GM23338 (cell line): ENCODE data around the gene THSD4. TPM values are rescaled to one million over a fixed set of nuclear protein-coding genes. Genes with fewer than 3 reads are reported as not detected.

ENCODE experiments used
- ATAC-seq: fragments of 200-7000 bp; cut with Tn5 transposase; 3 replicates; pipeline ENCODE4 v1.9.1; 2020
- DNase-seq: peaks from one replicate; pipeline ENCODE4 v3.0.0-alpha.2; 2015; ENCODE audit warnings: low spot score
- H2AFZ ChIP-seq: fragments of 200-600 bp; sonication (generic); 2 replicates; pipeline ENCODE4 v1.8.0; 2016; ENCODE audit warnings: antibody characterized with exemption, mild to moderate bottlenecking, moderate library complexity
- H3F3A ChIP-seq: fragments of 200-600 bp; sonication (generic); replicated peaks from 2 replicates; pipeline ENCODE4 v1.8.0; 2017; ENCODE audit warnings: antibody characterized with exemption, mixed run types, low read depth
- H3K27ac ChIP-seq: fragments of 200-600 bp; sonication (generic); 2 replicates; pipeline ENCODE4 v1.6.1; 2016; ENCODE audit warnings: low read depth
- H3K27me3 ChIP-seq: fragments of 200-600 bp; sonication (generic); 2 replicates; pipeline ENCODE4 v1.8.0; 2016; ENCODE audit warnings: mild to moderate bottlenecking, mixed run types, moderate library complexity; ENCODE audit not compliant: insufficient read depth
- H3K36me3 ChIP-seq: fragments of 200-600 bp; sonication (generic); 2 replicates; pipeline ENCODE4 v1.8.0; 2016; ENCODE audit warnings: mild to moderate bottlenecking; ENCODE audit not compliant: insufficient read depth
- H3K4me1 ChIP-seq: fragments of 200-600 bp; sonication (generic); 2 replicates; pipeline ENCODE4 v1.8.0; 2016; ENCODE audit warnings: mild to moderate bottlenecking, moderate library complexity; ENCODE audit not compliant: insufficient read depth
- H3K4me2 ChIP-seq: fragments of 200-600 bp; sonication (generic); 2 replicates; pipeline ENCODE4 v1.7.1; 2017; ENCODE audit warnings: mixed run types
- H3K4me3 ChIP-seq: fragments of 200-600 bp; sonication (generic); 2 replicates; pipeline ENCODE4 v1.6.1; 2016; ENCODE audit warnings: mixed run types
- H3K79me2 ChIP-seq: fragments of 200-600 bp; sonication (generic); replicated peaks from 2 replicates; pipeline ENCODE4 v1.8.0; 2017; ENCODE audit warnings: mild to moderate bottlenecking; ENCODE audit not compliant: insufficient read depth
- H3K9me2 ChIP-seq: fragments of 200-600 bp; sonication (generic); 2 replicates; pipeline ENCODE4 v1.8.0; 2017; ENCODE audit not compliant: insufficient read depth
- H4K20me1 ChIP-seq: fragments of 200-600 bp; sonication (generic); replicated peaks from 2 replicates; pipeline ENCODE4 v1.8.0; 2017; ENCODE audit warnings: mild to moderate bottlenecking; ENCODE audit not compliant: insufficient read depth
- H3K27ac Mint-ChIP-seq: 2 replicates; pipeline ENCODE4 v1.8.0; 2020; ENCODE audit warnings: inconsistent platforms, mild to moderate bottlenecking, moderate library complexity, mixed read lengths
- H3K27me3 Mint-ChIP-seq: 3 replicates; pipeline ENCODE4 v1.8.0; 2022; ENCODE audit warnings: low read depth, mild to moderate bottlenecking, moderate library complexity, mixed read lengths, inconsistent platforms; ENCODE audit not compliant: insufficient read depth, poor library complexity
- H3K36me3 Mint-ChIP-seq: 3 replicates; pipeline ENCODE4 v1.8.0; 2021; ENCODE audit warnings: low read depth, mild to moderate bottlenecking, inconsistent platforms, moderate library complexity, mixed read lengths
- H3K4me1 Mint-ChIP-seq: 3 replicates; pipeline ENCODE4 v1.8.0; 2020; ENCODE audit warnings: mild to moderate bottlenecking, inconsistent platforms, mixed read lengths
- H3K4me3 Mint-ChIP-seq: 3 replicates; pipeline ENCODE4 v1.8.0; 2021; ENCODE audit warnings: moderate library complexity, mild to moderate bottlenecking, inconsistent platforms, mixed read lengths
- H3K9me3 Mint-ChIP-seq: 3 replicates; pipeline ENCODE4 v1.8.0; 2020; ENCODE audit warnings: moderate library complexity, mild to moderate bottlenecking, inconsistent platforms, mixed read lengths
- CREB1 ChIP-seq: fragments of 250-450 bp; sonication (Bioruptor Pico); IDR thresholded peaks from 2 replicates; pipeline ENCODE4 v1.5.0; 2020; ENCODE audit warnings: low read depth, mild to moderate bottlenecking, moderate library complexity
- ETS1 ChIP-seq: IDR thresholded peaks from 2 replicates; pipeline ENCODE4 v1.6.1; 2016; ENCODE audit warnings: antibody characterized with exemption
- JUNB ChIP-seq: IDR thresholded peaks from one replicate; pipeline ENCODE4 v1.6.1; 2016; ENCODE audit warnings: antibody characterized with exemption; ENCODE audit not compliant: unreplicated experiment
- NANOG ChIP-seq: IDR thresholded peaks from 2 replicates; pipeline ENCODE4 v1.6.1; 2016; ENCODE audit warnings: antibody characterized with exemption, borderline replicate concordance
- POLR2AphosphoS5 ChIP-seq: IDR thresholded peaks from 2 replicates; pipeline ENCODE4 v1.6.1; 2016; ENCODE audit warnings: antibody characterized with exemption, low read depth
- STAT1 ChIP-seq: IDR thresholded peaks from one replicate; pipeline ENCODE4 v1.6.1; 2016; ENCODE audit warnings: antibody characterized with exemption; ENCODE audit not compliant: unreplicated experiment
- ZNF114 ChIP-seq: fragments of 250-450 bp; sonication (Bioruptor Pico); IDR thresholded peaks from 2 replicates; pipeline ENCODE4 v1.5.0; 2020; ENCODE audit warnings: mild to moderate bottlenecking, moderate library complexity
- ZNF462 ChIP-seq: fragments of 250-450 bp; sonication (Bioruptor Pico); IDR thresholded peaks from 2 replicates; pipeline ENCODE4 v1.5.0; 2020; ENCODE audit warnings: mild to moderate bottlenecking, moderate library complexity
- polyA plus RNA-seq: library from polyadenylated mRNA; unstranded; fragments of >200 nt; fragmentation: Nextera tagmentation; extraction: Ambion mirVana; gene quantifications from 2 replicates; pipeline ENCODE4 v1.2.1, GENCODE V29; 2016
- total RNA-seq: library from RNA; depleted of rRNA; stranded (reverse); fragments of >200 nt; shearing (Covaris generic); gene quantifications from 2 replicates; pipeline ENCODE4 v1.2.3, GENCODE V29; 2014
- TF ChIP-seq, protein P1 (sequence below): IDR thresholded peaks from one replicate; pipeline ENCODE4 v1.6.1; 2018; ENCODE audit warnings: antibody characterized with exemption; ENCODE audit not compliant: unreplicated experiment
- TF ChIP-seq, protein P2 (sequence below), 2 experiments: fragments of 200-600 bp in 1 of 2; sonication (generic) in 1 of 2; conservative IDR thresholded peaks; 2 replicates each; pipeline versions ENCODE4 v1.5.1 to v1.6.1; 2016 to 2017; ENCODE audit warnings: antibody characterized with exemption in 2 of 2, low read depth in 2 of 2, mild to moderate bottlenecking in 2 of 2, moderate library complexity in 1 of 2

Gene THSD4
- total and polyA plus RNA-seq, 2 experiments from 2014 or later, result 2.0 to 7.4 TPM

GRCh38 chr15:71567173-71567572 is 451.9 kb downstream of the THSD4 start:
- Mint-ChIP-seq H3K27ac (no peak overlapping the region), H3K4me1 (peaks cover under 1% of the 10 kb centered on the region; the same call in 2 of the 3 replicates), H3K9me3 (no peaks in the 10 kb centered on the region; the same call in 2 of the 3 replicates), H3K27me3 (peaks cover 4% of the 10 kb centered on the region), H3K36me3 (no peaks in the 10 kb centered on the region), H3K4me3 (no peak overlapping the region)
- Histone ChIP-seq H3F3A (no peaks in the 10 kb centered on the region), H3K27ac (no peak overlapping the region), H3K27me3 (no peaks in the 10 kb centered on the region), H3K79me2 (no peaks in the 10 kb centered on the region), H3K4me1 (no peaks in the 10 kb centered on the region), H3K4me2 (no peak overlapping the region), H3K36me3 (no peaks in the 10 kb centered on the region), H3K4me3 (no peak overlapping the region), H4K20me1 (no peaks in the 10 kb centered on the region), H2AFZ (no peak overlapping the region), H3K9me2 (no peaks in the 10 kb centered on the region)
- DNase-seq (no peak), ATAC-seq (no peak)
- no peak for TF ChIP-seq ZNF114 (CRISPR knock-in tag)

DNA sequence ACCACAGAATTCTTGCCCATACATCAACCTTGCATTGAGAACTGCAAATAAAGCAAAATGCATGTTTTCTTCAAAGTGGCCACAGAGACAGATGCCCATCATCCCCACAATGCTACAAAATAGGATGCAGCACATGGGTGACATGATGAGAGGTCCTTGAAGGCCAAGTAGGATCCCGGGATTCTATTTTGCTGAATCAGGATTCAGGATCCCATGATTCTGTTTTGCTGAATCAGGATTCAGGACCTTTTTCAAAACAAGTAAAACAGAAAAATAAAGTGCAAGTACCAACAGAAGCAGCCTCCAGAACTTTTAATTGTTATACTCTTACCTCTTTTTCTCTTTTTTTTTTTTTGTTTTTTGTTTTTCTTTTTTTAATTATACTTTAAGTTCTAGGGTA is 453.0 kb downstream of the THSD4 start:
- H4K20me1 ChIP-seq, result no peaks in the 10 kb centered on the region
- Mint-ChIP-seq H3K4me3 (no peak overlapping the region), H3K9me3 (no peaks in the 10 kb centered on the region; the same call in 2 of the 3 replicates), H3K27me3 (peaks cover 8% of the 10 kb centered on the region), H3K27ac (no peak overlapping the region), H3K4me1 (peaks cover 9% of the 10 kb centered on the region), H3K36me3 (no peaks in the 10 kb centered on the region)
- no peak overlapping the region for H3K27ac ChIP-seq
- no peak overlapping the region for H2AFZ ChIP-seq
- H3K79me2 ChIP-seq, result no peaks in the 10 kb centered on the region
- H3K9me2 ChIP-seq, result no peaks in the 10 kb centered on the region
- 0 out of 2 replicates have a peak, but pooled peaks cover 3% of the 10 kb centered on the region for H3K4me1 ChIP-seq
- H3K4me2 ChIP-seq, result no peak overlapping the region
- H3K4me3 ChIP-seq, result no peak overlapping the region
- H3F3A ChIP-seq, result no peaks in the 10 kb centered on the region
- H3K36me3 ChIP-seq, result no peaks in the 10 kb centered on the region
- ATAC-seq, result no peak
- no peak for DNase-seq
- H3K27me3 ChIP-seq, result no peaks in the 10 kb centered on the region
- no peak for TF ChIP-seq ETS1
- no peak for TF ChIP-seq CREB1
- no peak for TF ChIP-seq JUNB
- TF ChIP-seq, protein P1, sequence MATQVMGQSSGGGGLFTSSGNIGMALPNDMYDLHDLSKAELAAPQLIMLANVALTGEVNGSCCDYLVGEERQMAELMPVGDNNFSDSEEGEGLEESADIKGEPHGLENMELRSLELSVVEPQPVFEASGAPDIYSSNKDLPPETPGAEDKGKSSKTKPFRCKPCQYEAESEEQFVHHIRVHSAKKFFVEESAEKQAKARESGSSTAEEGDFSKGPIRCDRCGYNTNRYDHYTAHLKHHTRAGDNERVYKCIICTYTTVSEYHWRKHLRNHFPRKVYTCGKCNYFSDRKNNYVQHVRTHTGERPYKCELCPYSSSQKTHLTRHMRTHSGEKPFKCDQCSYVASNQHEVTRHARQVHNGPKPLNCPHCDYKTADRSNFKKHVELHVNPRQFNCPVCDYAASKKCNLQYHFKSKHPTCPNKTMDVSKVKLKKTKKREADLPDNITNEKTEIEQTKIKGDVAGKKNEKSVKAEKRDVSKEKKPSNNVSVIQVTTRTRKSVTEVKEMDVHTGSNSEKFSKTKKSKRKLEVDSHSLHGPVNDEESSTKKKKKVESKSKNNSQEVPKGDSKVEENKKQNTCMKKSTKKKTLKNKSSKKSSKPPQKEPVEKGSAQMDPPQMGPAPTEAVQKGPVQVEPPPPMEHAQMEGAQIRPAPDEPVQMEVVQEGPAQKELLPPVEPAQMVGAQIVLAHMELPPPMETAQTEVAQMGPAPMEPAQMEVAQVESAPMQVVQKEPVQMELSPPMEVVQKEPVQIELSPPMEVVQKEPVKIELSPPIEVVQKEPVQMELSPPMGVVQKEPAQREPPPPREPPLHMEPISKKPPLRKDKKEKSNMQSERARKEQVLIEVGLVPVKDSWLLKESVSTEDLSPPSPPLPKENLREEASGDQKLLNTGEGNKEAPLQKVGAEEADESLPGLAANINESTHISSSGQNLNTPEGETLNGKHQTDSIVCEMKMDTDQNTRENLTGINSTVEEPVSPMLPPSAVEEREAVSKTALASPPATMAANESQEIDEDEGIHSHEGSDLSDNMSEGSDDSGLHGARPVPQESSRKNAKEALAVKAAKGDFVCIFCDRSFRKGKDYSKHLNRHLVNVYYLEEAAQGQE, result no peak
- no peak for TF ChIP-seq POLR2AphosphoS5
- no peak for TF ChIP-seq ZNF114 (CRISPR knock-in tag)
- TF ChIP-seq STAT1, result no peak
- no peak for TF ChIP-seq NANOG
- TF ChIP-seq, protein P2, sequence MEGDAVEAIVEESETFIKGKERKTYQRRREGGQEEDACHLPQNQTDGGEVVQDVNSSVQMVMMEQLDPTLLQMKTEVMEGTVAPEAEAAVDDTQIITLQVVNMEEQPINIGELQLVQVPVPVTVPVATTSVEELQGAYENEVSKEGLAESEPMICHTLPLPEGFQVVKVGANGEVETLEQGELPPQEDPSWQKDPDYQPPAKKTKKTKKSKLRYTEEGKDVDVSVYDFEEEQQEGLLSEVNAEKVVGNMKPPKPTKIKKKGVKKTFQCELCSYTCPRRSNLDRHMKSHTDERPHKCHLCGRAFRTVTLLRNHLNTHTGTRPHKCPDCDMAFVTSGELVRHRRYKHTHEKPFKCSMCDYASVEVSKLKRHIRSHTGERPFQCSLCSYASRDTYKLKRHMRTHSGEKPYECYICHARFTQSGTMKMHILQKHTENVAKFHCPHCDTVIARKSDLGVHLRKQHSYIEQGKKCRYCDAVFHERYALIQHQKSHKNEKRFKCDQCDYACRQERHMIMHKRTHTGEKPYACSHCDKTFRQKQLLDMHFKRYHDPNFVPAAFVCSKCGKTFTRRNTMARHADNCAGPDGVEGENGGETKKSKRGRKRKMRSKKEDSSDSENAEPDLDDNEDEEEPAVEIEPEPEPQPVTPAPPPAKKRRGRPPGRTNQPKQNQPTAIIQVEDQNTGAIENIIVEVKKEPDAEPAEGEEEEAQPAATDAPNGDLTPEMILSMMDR (conservative IDR thresholded peaks at IDR 0.05; ENCODE audit: low read depth in 2 of 2), result no peak
- no peak for TF ChIP-seq ZNF462 (CRISPR knock-in tag)
